ENCODE data around the gene NOM1. TPM values are rescaled to one million over a fixed set of nuclear protein-coding genes. Genes with fewer than 3 reads are reported as not detected.

The NOM1 gene
- total RNA-seq, 1 donor from 2014 or later = 28.2 TPM

- TF ChIP-seq, protein P1, sequence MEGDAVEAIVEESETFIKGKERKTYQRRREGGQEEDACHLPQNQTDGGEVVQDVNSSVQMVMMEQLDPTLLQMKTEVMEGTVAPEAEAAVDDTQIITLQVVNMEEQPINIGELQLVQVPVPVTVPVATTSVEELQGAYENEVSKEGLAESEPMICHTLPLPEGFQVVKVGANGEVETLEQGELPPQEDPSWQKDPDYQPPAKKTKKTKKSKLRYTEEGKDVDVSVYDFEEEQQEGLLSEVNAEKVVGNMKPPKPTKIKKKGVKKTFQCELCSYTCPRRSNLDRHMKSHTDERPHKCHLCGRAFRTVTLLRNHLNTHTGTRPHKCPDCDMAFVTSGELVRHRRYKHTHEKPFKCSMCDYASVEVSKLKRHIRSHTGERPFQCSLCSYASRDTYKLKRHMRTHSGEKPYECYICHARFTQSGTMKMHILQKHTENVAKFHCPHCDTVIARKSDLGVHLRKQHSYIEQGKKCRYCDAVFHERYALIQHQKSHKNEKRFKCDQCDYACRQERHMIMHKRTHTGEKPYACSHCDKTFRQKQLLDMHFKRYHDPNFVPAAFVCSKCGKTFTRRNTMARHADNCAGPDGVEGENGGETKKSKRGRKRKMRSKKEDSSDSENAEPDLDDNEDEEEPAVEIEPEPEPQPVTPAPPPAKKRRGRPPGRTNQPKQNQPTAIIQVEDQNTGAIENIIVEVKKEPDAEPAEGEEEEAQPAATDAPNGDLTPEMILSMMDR (conservative IDR thresholded peaks at IDR 0.05) = no peak
- H3K9me3 Mint-ChIP-seq = peaks cover 9% of the 10 kb centered on the region
- no peak overlapping the region for H3K4me3 Mint-ChIP-seq
- H3K4me1 Mint-ChIP-seq = no peaks in the 10 kb centered on the region
- no peak overlapping the region for H3K27ac Mint-ChIP-seq (ENCODE audit: unreplicated experiment)
- DNase-seq (ENCODE audit: low read depth, low spot score) = no peak
- H3K36me3 Mint-ChIP-seq (ENCODE audit: low read depth) = peaks cover 26% of the 10 kb centered on the region
- no peaks in the 10 kb centered on the region for H3K27me3 Mint-ChIP-seq (ENCODE audit: low read depth)
These were observed 30.2 kb downstream of the NOM1 start for GRCh38 chr7:156979711-156980110.

DNA sequence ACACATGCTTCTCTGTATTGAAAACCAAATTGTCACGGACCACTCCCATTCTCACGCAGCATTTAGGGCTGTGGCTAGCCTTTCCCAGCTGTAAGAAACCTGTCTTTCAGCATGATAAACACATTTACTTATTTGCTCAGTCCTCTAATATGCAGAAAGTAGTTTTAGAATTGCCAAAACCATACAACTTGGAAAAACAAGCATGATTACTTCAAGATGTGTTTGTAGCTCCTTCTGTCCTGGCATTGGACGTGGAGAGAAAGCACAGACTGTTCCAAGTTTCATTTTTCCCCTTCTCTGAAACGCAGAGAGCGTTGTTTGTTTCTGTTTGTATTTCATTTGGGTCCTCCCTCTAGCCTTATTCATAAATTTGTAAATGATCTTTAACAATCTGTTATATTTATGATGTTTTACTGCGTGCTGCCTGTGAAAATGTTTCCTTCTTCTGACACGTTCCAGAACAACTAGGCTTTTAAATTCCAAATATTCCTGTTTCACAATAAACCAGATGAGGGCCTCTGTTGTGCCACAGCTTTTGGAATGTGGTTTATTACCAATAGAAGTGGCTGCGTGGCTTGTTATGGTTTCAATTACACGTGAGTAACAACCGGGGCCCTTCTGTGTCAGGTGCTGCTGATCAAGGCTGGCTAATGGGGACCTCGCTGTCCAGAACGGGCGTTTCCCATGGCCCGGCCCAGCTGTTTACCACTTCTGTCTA lies 34.8 kb downstream of the NOM1 start:
- no peak overlapping the region for H3K4me3 Mint-ChIP-seq

DNA sequence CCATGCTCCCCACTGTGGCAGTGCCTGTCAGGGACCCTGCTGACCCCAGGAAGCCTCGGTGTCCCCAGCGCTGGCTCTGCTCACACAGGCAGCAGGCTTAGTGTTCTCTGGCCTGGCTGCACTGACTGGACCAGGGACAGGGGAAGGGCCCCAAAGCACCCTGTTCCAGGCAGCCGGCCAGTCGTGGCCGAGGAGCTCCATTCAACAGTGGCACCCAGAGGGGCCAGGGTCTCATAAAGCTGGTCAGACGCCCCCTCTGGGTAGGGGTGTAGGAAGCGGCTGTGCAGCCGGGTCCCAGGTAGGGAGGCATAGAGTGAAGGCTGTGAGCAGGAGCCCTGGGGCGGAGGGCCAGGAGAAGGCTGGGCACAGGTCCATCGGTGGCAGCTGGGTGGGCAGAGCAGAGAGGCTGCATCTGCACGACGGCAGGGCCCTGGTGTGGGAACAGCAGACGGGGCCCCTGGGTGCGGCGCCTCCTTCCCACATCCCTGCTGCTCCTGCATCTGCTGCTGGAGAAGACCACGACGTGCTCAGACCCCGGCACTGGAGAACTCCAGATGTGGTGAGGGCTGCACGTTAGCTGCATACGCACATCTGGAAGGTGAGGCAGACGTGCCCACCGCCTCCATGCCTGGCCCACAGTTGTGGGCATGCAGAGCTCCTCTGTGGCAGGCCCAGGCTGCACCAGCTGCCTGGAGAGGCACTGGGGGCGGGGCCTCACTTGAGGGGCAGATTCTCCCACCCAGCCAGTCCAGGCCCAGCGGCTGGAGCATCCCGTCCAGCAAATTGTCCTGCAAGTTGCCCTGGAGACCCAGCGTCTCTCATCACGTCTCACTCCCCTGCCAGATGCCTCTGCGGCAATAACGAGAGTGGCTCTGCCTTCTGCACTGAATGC lies 35.8 kb downstream of the NOM1 start:
- Mint-ChIP-seq H3K4me1 (peaks cover 22% of the 10 kb centered on the region), H3K4me3 (no peak overlapping the region), H3K27ac (ENCODE audit: unreplicated experiment) (no peak overlapping the region), H3K27me3 (ENCODE audit: low read depth) (peaks cover 5% of the 10 kb centered on the region), H3K36me3 (ENCODE audit: low read depth) (peaks cover 4% of the 10 kb centered on the region), H3K9me3 (peaks cover 2% of the 10 kb centered on the region)
- TF ChIP-seq, protein P1 (conservative IDR thresholded peaks at IDR 0.05) = no peak
- no peak for DNase-seq (ENCODE audit: low read depth, low spot score)

More for the DNA sequence above, 34.8 kb downstream of the NOM1 start:
- TF ChIP-seq, protein P1 (conservative IDR thresholded peaks at IDR 0.05) = no peak
- peaks cover 10% of the 10 kb centered on the region for H3K36me3 Mint-ChIP-seq (ENCODE audit: low read depth)
- peaks cover 5% of the 10 kb centered on the region for H3K27me3 Mint-ChIP-seq (ENCODE audit: low read depth)
- H3K9me3 Mint-ChIP-seq = peaks cover 8% of the 10 kb centered on the region
- no peak overlapping the region for H3K27ac Mint-ChIP-seq (ENCODE audit: unreplicated experiment)
- no peak for DNase-seq (ENCODE audit: low read depth, low spot score)
- peaks cover 17% of the 10 kb centered on the region for H3K4me1 Mint-ChIP-seq

DNA sequence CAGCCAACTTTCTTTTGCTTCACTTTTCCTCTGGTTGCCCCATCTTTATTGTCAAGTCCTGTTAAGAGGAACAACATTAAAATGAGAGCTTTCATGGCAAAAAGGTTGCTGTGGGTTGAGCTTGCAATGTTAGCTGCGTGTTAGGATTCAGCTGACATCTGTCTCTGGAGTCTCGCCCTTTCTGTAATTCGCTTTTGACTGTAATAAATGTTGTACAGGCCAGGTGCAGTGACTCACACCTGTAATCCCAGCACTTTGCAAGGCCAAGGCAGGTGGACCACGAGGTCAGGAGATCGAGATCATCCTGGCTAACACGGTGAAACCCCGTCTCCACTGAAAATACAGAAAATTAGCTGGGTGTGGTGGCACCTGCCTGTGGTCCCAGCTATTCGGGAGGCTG lies 36.9 kb downstream of the NOM1 start:
- TF ChIP-seq, protein P1 (conservative IDR thresholded peaks at IDR 0.05) = no peak
- Mint-ChIP-seq H3K9me3 (peaks cover 2% of the 10 kb centered on the region), H3K4me1 (peaks cover 28% of the 10 kb centered on the region), H3K36me3 (ENCODE audit: low read depth) (peaks cover 4% of the 10 kb centered on the region), H3K27ac (ENCODE audit: unreplicated experiment) (no peak overlapping the region), H3K27me3 (ENCODE audit: low read depth) (peaks cover 5% of the 10 kb centered on the region), H3K4me3 (no peak overlapping the region)
- no peak for DNase-seq (ENCODE audit: low read depth, low spot score)

DNA sequence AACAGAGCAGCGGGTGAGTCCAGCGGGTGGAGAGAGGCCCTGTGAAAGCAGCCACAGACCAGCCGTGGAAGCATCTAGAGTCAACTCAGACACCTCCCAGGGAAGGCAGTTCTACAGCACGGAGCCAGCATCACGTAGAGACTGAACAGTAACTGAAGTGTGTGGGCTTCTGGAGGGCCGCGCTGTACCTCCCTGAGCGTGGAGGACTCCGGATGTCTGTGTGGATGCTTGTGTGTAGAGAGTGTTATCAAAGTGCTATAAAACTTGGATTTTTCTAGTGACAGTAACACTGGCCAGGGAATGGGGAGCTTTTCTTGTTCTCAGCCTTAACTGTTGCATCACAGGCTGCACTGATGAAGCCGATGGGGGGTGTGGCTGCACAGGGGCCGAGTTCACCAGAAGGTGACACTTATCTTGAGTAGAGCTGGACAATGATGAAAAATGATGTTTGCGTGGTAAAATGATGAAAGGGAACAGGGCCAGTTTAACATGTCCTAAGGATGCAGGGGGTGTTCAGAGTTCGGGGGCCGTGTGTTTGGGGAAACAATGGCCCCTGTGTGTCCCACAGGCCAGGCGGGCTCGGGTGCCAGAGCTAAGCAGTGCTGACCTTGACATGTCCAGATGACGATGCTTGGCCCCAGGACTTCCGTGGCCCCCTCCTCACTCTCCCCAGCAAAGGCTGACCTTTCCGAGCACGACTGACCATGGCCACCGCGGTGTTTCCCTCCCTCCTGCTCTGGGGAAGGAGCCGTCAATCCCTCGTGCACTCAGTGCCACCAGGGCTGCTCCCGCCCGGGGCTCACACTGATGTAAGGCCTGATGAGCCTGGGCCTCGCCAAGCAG lies 39.1 kb downstream of the NOM1 start:
- Mint-ChIP-seq H3K4me3 (no peak overlapping the region), H3K9me3 (no peaks in the 10 kb centered on the region), H3K4me1 (peaks cover 28% of the 10 kb centered on the region), H3K27me3 (ENCODE audit: low read depth) (peaks cover 9% of the 10 kb centered on the region), H3K36me3 (ENCODE audit: low read depth) (no peaks in the 10 kb centered on the region), H3K27ac (ENCODE audit: unreplicated experiment) (peak overlapping the region; percentile 73)
- DNase-seq (ENCODE audit: low read depth, low spot score) = no peak
- TF ChIP-seq, protein P1 (conservative IDR thresholded peaks at IDR 0.05) = no peak
